Stimulated activated CD4-positive, alpha-beta T cell treated with anti-CD3 and anti-CD28 coated beads, Interleukin-1b, Interleukin-23, amount 100 ng/mL, for 4 hours (primary cell): ENCODE results near the gene TTC39C.
"Not testable (repeated sequence)": the region's sequence is repeated elsewhere in the genome, so short reads cannot be mapped to it uniquely, and the experiment has no call there.

ENCODE experiments used
- DNase-seq, 2 donors: peaks; one replicate each; pipeline ENCODE4 v3.0.0-alpha.2; 2020; ENCODE audit warnings: low read depth in 2 of 2

The TTC39C gene

GRCh38 chr18:24016643-24017042, 2.1 kb downstream of the TTC39C start:
- no peak for DNase-seq

GRCh38 chr18:24018299-24018886, 3.8 kb downstream of the TTC39C start:
- DNase-seq: no peak

- peak in 1 of 2 donors; percentile 67 for DNase-seq
These were observed 5.2 kb downstream of the TTC39C start for GRCh38 chr18:24019641-24020331.

GRCh38 chr18:24021505-24021904, 7.0 kb downstream of the TTC39C start:
- no peak for DNase-seq

GRCh38 chr18:24022161-24022560, 7.6 kb downstream of the TTC39C start:
- no peak for DNase-seq

GRCh38 chr18:24023185-24023814, 8.7 kb downstream of the TTC39C start:
- DNase-seq: no peak

- DNase-seq: no peak
These were observed 9.9 kb downstream of the TTC39C start for GRCh38 chr18:24024425-24024824.

- DNase-seq: no peak
These were observed 11.9 kb downstream of the TTC39C start for GRCh38 chr18:24026457-24026856.

- no peak for DNase-seq
These were observed 12.7 kb downstream of the TTC39C start for GRCh38 chr18:24027156-24027827.

GRCh38 chr18:24028946-24029345, 14.4 kb downstream of the TTC39C start:
- not testable (repeated sequence) for DNase-seq

- no peak for DNase-seq
These were observed 16.8 kb downstream of the TTC39C start for GRCh38 chr18:24031318-24031717.

GRCh38 chr18:24031916-24032315, 17.4 kb downstream of the TTC39C start:
- DNase-seq: no peak

- DNase-seq: no peak
These were observed 19.3 kb downstream of the TTC39C start for GRCh38 chr18:24033641-24034412.

GRCh38 chr18:24035316-24035715, 20.8 kb downstream of the TTC39C start:
- DNase-seq: no peak

GRCh38 chr18:24039671-24040070, 25.1 kb downstream of the TTC39C start:
- DNase-seq: no peak

- DNase-seq: no peak
These were observed 27.1 kb downstream of the TTC39C start for GRCh38 chr18:24041691-24042090.

- DNase-seq: no peak
These were observed 28.8 kb downstream of the TTC39C start for GRCh38 chr18:24043403-24043802.

GRCh38 chr18:24048261-24048660, 33.7 kb downstream of the TTC39C start:
- DNase-seq: no peak

GRCh38 chr18:24049142-24049541, 34.6 kb downstream of the TTC39C start:
- no peak for DNase-seq

GRCh38 chr18:24051031-24051947, 36.7 kb downstream of the TTC39C start:
- DNase-seq: no peak

- no peak for DNase-seq
These were observed 37.5 kb downstream of the TTC39C start for GRCh38 chr18:24052053-24052452.
